ENCODE results near the gene NAV2.

The NAV2 gene

GRCh38 chr11:19820100-19820499, 107.5 kb downstream of the NAV2 start:
- no peak overlapping the region for H3K27ac ChIP-seq
- H3K36me3 ChIP-seq: no peaks in the 10 kb centered on the region
- H3K9me3 ChIP-seq: no peaks in the 10 kb centered on the region
- H3K4me3 ChIP-seq (ENCODE audit: low read depth in 1 of 2, low read length in 1 of 2): no peak overlapping the region
- H3K4me1 ChIP-seq (ENCODE audit: control insufficient read depth in 1 of 2, insufficient read depth in 1 of 2, low read depth in 1 of 2, low read length in 1 of 2): no peaks in the 10 kb centered on the region
- no peak for TF ChIP-seq CTCF (IDR thresholded peaks at IDR 0.05)
- no peaks in the 10 kb centered on the region for H3K27me3 ChIP-seq

- no peak for TF ChIP-seq CTCF (IDR thresholded peaks at IDR 0.05)
- no peak overlapping the region for H3K4me3 ChIP-seq (ENCODE audit: low read depth in 1 of 2, low read length in 1 of 2)
- no peaks in the 10 kb centered on the region for H3K9me3 ChIP-seq
- no peak overlapping the region for H3K27ac ChIP-seq
- no peaks in the 10 kb centered on the region for H3K4me1 ChIP-seq (ENCODE audit: control insufficient read depth in 1 of 2, insufficient read depth in 1 of 2, low read depth in 1 of 2, low read length in 1 of 2)
- no peaks in the 10 kb centered on the region for H3K36me3 ChIP-seq
- H3K27me3 ChIP-seq: no peaks in the 10 kb centered on the region
Measured at GRCh38 chr11:19821412-19821875, 108.8 kb downstream of the NAV2 start.

GRCh38 chr11:19821993-19822392, 109.4 kb downstream of the NAV2 start:
- Histone ChIP-seq H3K4me3 (ENCODE audit: low read depth in 1 of 2, low read length in 1 of 2) (no peak overlapping the region), H3K27me3 (no peaks in the 10 kb centered on the region)
- no peak for TF ChIP-seq CTCF (IDR thresholded peaks at IDR 0.05)

GRCh38 chr11:19822531-19822930, 109.9 kb downstream of the NAV2 start:
- TF ChIP-seq CTCF (IDR thresholded peaks at IDR 0.05): no peak
- Histone ChIP-seq H3K9me3 (no peaks in the 10 kb centered on the region), H3K27me3 (no peaks in the 10 kb centered on the region), H3K36me3 (no peaks in the 10 kb centered on the region), H3K4me3 (ENCODE audit: low read depth in 1 of 2, low read length in 1 of 2) (no peak overlapping the region), H3K4me1 (ENCODE audit: control insufficient read depth in 1 of 2, insufficient read depth in 1 of 2, low read depth in 1 of 2, low read length in 1 of 2) (no peaks in the 10 kb centered on the region), H3K27ac (no peak overlapping the region)

More at GRCh38 chr11:19821993-19822392, 109.4 kb downstream of the NAV2 start:
- no peak overlapping the region for H3K27ac ChIP-seq
- H3K36me3 ChIP-seq: no peaks in the 10 kb centered on the region
- no peaks in the 10 kb centered on the region for H3K4me1 ChIP-seq (ENCODE audit: control insufficient read depth in 1 of 2, insufficient read depth in 1 of 2, low read depth in 1 of 2, low read length in 1 of 2)
- no peaks in the 10 kb centered on the region for H3K9me3 ChIP-seq

- H3K4me3 ChIP-seq (ENCODE audit: low read depth in 1 of 2, low read length in 1 of 2): no peak overlapping the region
- H3K36me3 ChIP-seq: no peaks in the 10 kb centered on the region
- H3K27me3 ChIP-seq: no peaks in the 10 kb centered on the region
- no peak for TF ChIP-seq CTCF (IDR thresholded peaks at IDR 0.05)
- H3K27ac ChIP-seq: no peak overlapping the region
- H3K4me1 ChIP-seq (ENCODE audit: control insufficient read depth in 1 of 2, insufficient read depth in 1 of 2, low read depth in 1 of 2, low read length in 1 of 2): no peaks in the 10 kb centered on the region
- no peaks in the 10 kb centered on the region for H3K9me3 ChIP-seq
Measured at GRCh38 chr11:19826606-19827005, 114.0 kb downstream of the NAV2 start.

Data from neutrophil (primary cell).